K562 (cell line): Measurements from ENCODE around the gene B4GALNT2. TPM values are rescaled to one million over a fixed set of nuclear protein-coding genes. Genes with fewer than 3 reads are reported as not detected.

Experiments
- ATAC-seq: fragments of 200-7000 bp; cut with Tn5 transposase; 3 replicates; pipeline ENCODE4 v1.9.1; 2020; ENCODE audit warnings: moderate library complexity
- BruUV-seq: library from RNA; stranded (reverse); fragments of 400-500 nt; replicated peaks from 2 replicates; lab custom pipeline; 2021; lab: Mats Ljungman, UMichigan
- CTCF ChIA-PET: fragments of 300-600 bp; formaldehyde crosslinking; extraction: SDS; loops from one replicate; lab custom pipeline; 2021; ENCODE audit warnings: low intra/inter-chr PET ratio; lab: Yijun Ruan, JAX
- POLR2A ChIA-PET: fragments of 300-600, 350-650 bp; sonication (Branson Sonifier 250); formaldehyde crosslinking; extraction: SDS; loops from one replicate; lab custom pipeline; 2021; ENCODE audit warnings: antibody characterized with exemption, inconsistent platforms; lab: Yijun Ruan, JAX
- DNase-seq, 4 experiments: peaks; one replicate each; pipeline versions ENCODE4 v3.0.0 to v3.0.0-alpha.2; 2011 to 2018; ENCODE audit warnings: low spot score in 3 of 4, mixed read lengths in 3 of 4; ENCODE audit errors: extremely low read depth in 1 of 4
- FAIRE-seq: peaks from 2 replicates; lab custom pipeline; 2011; peaks lifted over from hg19 to GRCh38; lab: Jason Lieb, UNC
- H2AFZ ChIP-seq: 2 replicates; pipeline ENCODE4 v1.6.0; 2011; ENCODE audit warnings: low read depth, low read length, control low read depth, inconsistent platforms
- H3K27ac ChIP-seq: fragments of 200-600 bp; 3 replicates; pipeline ENCODE4 v1.8.0; 2011; ENCODE audit warnings: low read depth, mild to moderate bottlenecking, control low read depth, inconsistent platforms, low read length, moderate library complexity, mixed read lengths; ENCODE audit errors: extremely low read depth
- H3K27me3 ChIP-seq, 2 experiments: fragments of 300-600 bp in 1 of 2; 2 replicates in 1 of 2; 3 replicates in 1 of 2; pipeline versions ENCODE4 v1.6.0 to v1.8.0; 2011; ENCODE audit warnings: inconsistent platforms in 2 of 2, low read length in 2 of 2, mild to moderate bottlenecking in 1 of 2, mixed read lengths in 1 of 2, moderate library complexity in 1 of 2; ENCODE audit not compliant: control insufficient read depth in 2 of 2, insufficient read depth in 2 of 2
- H3K36me3 ChIP-seq: fragments of 300-600 bp; 3 replicates; pipeline ENCODE4 v1.8.0; 2011; ENCODE audit warnings: mild to moderate bottlenecking, low read length, inconsistent platforms; ENCODE audit not compliant: control insufficient read depth, insufficient read depth
- H3K4me1 ChIP-seq, 2 experiments: fragments of 200-600 bp in 1 of 2; replicated peaks in 1 of 2; 2 replicates in 1 of 2; 3 replicates in 1 of 2; pipeline versions ENCODE4 v1.5.1 to v1.8.0; 2011; ENCODE audit warnings: inconsistent platforms in 2 of 2, low read length in 2 of 2, mild to moderate bottlenecking in 1 of 2, mixed read lengths in 1 of 2, moderate library complexity in 1 of 2; ENCODE audit not compliant: control insufficient read depth in 2 of 2, insufficient read depth in 2 of 2
- H3K4me2 ChIP-seq: 2 replicates; pipeline ENCODE4 v1.6.1; 2011; ENCODE audit warnings: low read length, control low read depth, inconsistent platforms, mixed read lengths; ENCODE audit not compliant: insufficient read depth
- H3K4me3 ChIP-seq: fragments of 200-600 bp; sonication (generic), shearing (Covaris generic); 2 replicates; pipeline ENCODE4 v1.5.1; 2016; ENCODE audit warnings: control low read depth, inconsistent platforms
- H3K79me2 ChIP-seq: fragments of 200-600 bp; 3 replicates; pipeline ENCODE4 v1.8.0; 2011; ENCODE audit warnings: low read length, inconsistent platforms; ENCODE audit not compliant: control insufficient read depth, insufficient read depth
- H3K9ac ChIP-seq, 2 experiments: 2 replicates each; pipeline versions ENCODE4 v1.6.0 to v1.6.1; 2011; ENCODE audit warnings: low read depth in 2 of 2, low read length in 2 of 2, control low read depth in 1 of 2, inconsistent platforms in 1 of 2, mild to moderate bottlenecking in 1 of 2, mixed read lengths in 1 of 2; ENCODE audit not compliant: insufficient read depth in 1 of 2
- H3K9me1 ChIP-seq: one replicate; pipeline ENCODE4 v1.6.0; 2011; ENCODE audit warnings: inconsistent platforms, mild to moderate bottlenecking, low read length, moderate library complexity; ENCODE audit not compliant: control insufficient read depth, insufficient read depth
- H3K9me3 ChIP-seq: replicated peaks from 2 replicates; pipeline ENCODE4 v1.5.1; 2011; ENCODE audit warnings: low read depth, low read length, inconsistent platforms; ENCODE audit not compliant: control insufficient read depth, insufficient read depth
- H4K20me1 ChIP-seq: replicated peaks from 2 replicates; pipeline ENCODE4 v1.6.1; 2011; ENCODE audit warnings: low read length, inconsistent platforms, mixed read lengths; ENCODE audit not compliant: control insufficient read depth, insufficient read depth
- ATF3 ChIP-seq, 2 experiments: fragments of 450-650 bp in 1 of 2; sonication (generic) in 1 of 2; formaldehyde crosslinking in 1 of 2; IDR thresholded peaks in 1 of 2; conservative IDR thresholded peaks in 1 of 2; 2 replicates each; pipeline versions ENCODE4 v1.6.1 to v1.8.1; 2016 to 2023; ENCODE audit warnings: mild to moderate bottlenecking in 2 of 2, moderate library complexity in 2 of 2, inconsistent platforms in 1 of 2, missing genetic modification reagents in 1 of 2
- BCL6 ChIP-seq: fragments of 250-450 bp; sonication (Bioruptor Pico); IDR thresholded peaks from 2 replicates; pipeline ENCODE4 v1.4.0; 2020
- CBX8 ChIP-seq: fragments of 200-600 bp; sonication (generic); IDR thresholded peaks from 2 replicates; pipeline ENCODE4 v1.6.1; 2012; ENCODE audit warnings: borderline replicate concordance, mixed run types, low read depth, mild to moderate bottlenecking, moderate library complexity, mixed read lengths, low read length, control low read depth, inconsistent platforms; ENCODE audit not compliant: poor library complexity, severe bottlenecking; ENCODE audit errors: extremely low read depth
- EP400 ChIP-seq: fragments of 450-650 bp; IDR thresholded peaks from 2 replicates; pipeline ENCODE4 v1.6.1; 2017; ENCODE audit warnings: antibody characterized with exemption, mild to moderate bottlenecking, moderate library complexity
- GTF2F1 ChIP-seq: IDR thresholded peaks from 2 replicates; pipeline ENCODE4 v1.6.1; 2011; ENCODE audit warnings: low read depth, low read length, improper control_type of control experiment
- HDGF ChIP-seq: fragments of 450-650 bp; IDR thresholded peaks from 2 replicates; pipeline ENCODE4 v1.6.1; 2016
- NR4A1 ChIP-seq, 2 experiments: fragments of 250-450 bp in 1 of 2; fragments of 450-650 bp in 1 of 2; sonication (Bioruptor Pico) in 1 of 2; IDR thresholded peaks; 2 replicates each; pipeline versions ENCODE4 v1.4.0 to v1.6.1; 2016 to 2020; ENCODE audit warnings: mild to moderate bottlenecking in 2 of 2, missing compliant biosample characterization in 1 of 2, missing genetic modification characterization in 1 of 2, moderate library complexity in 1 of 2
- PHF21A ChIP-seq: fragments of 450-650 bp; IDR thresholded peaks from 2 replicates; pipeline ENCODE4 v1.6.1; 2017; ENCODE audit warnings: low read depth, borderline replicate concordance
- POLR2H ChIP-seq: IDR thresholded peaks from 2 replicates; pipeline ENCODE4 v1.6.1; 2016; ENCODE audit warnings: missing genetic modification characterization, low read depth, mild to moderate bottlenecking, control low read depth, missing compliant biosample characterization, moderate library complexity
- SNIP1 ChIP-seq: fragments of 450-650 bp; IDR thresholded peaks from 2 replicates; pipeline ENCODE4 v1.7.1; 2017; ENCODE audit warnings: low read depth, mild to moderate bottlenecking
- TEAD2 ChIP-seq: fragments of 450-650 bp; IDR thresholded peaks from 2 replicates; pipeline ENCODE4 v1.6.1; 2016; ENCODE audit warnings: missing genetic modification characterization, control low read depth, missing compliant biosample characterization
- ZBTB1 ChIP-seq: sonication (generic); formaldehyde crosslinking; IDR thresholded peaks from 2 replicates; pipeline ENCODE4 v1.8.1; 2023; ENCODE audit warnings: missing genetic modification reagents, low read depth, mild to moderate bottlenecking, borderline replicate concordance
- ZBTB17 ChIP-seq: fragments of 450-650 bp; formaldehyde crosslinking; IDR thresholded peaks from 2 replicates; pipeline ENCODE4 v1.4.0; 2020; ENCODE audit warnings: mild to moderate bottlenecking
- ZNF551 ChIP-seq: fragments of 250-450 bp; sonication (Bioruptor Pico); IDR thresholded peaks from 2 replicates; pipeline ENCODE4 v1.5.0; 2021; ENCODE audit warnings: mild to moderate bottlenecking, moderate library complexity
- ZNF780A ChIP-seq: fragments of 250-450 bp; sonication (Bioruptor Pico); IDR thresholded peaks from 2 replicates; pipeline ENCODE4 v1.5.0; 2021; ENCODE audit warnings: mild to moderate bottlenecking
- WGBS: fragments of 100-300 bp; shearing (Covaris generic); methylation state at CpG from one replicate; pipeline ENCODE4 v1.1.6; 2016; ENCODE audit warnings: low coverage, mixed read lengths; ENCODE audit not compliant: insufficient coverage; ENCODE audit errors: missing lambda C conversion rate; 5-methylcytosine and 5-hydroxymethylcytosine counted together
- in situ Hi-C: fragments of 300-500 bp; cut with MboI; formaldehyde crosslinking; loops from 4 replicates; pipeline ENCODE4 v1.15.0; 2018; ENCODE audit warnings: inconsistent platforms, mixed read lengths
- intact Hi-C: fragments of 100-400 bp; cut with micrococcal nuclease; formaldehyde crosslinking; loops from 2 replicates; pipeline ENCODE4 v1.14.2; 2022
- polyA plus RNA-seq, 8 experiments: library from polyadenylated mRNA; depleted of rRNA in 4 of 8; stranded (reverse) in 5 of 8; unstranded in 3 of 8; fragments of >200 nt; fragmentation: Nextera tagmentation in 2 of 8; fragmentation: Illumina TruSeq in 1 of 8; extraction: Ambion mirVana in 2 of 8; extraction: Trizol in 1 of 8; gene quantifications; 2 replicates each; pipeline versions ENCODE4 v1.2.1 to v1.2.3, GENCODE V29; 2011 to 2014; ENCODE audit warnings: inconsistent platforms in 1 of 8, missing spikeins in 1 of 8
- total RNA-seq, 7 experiments: library from RNA; depleted of rRNA in 6 of 7; stranded (reverse); fragments of >200 nt in 6 of 7; fragmentation: Illumina TruSeq in 2 of 7; extraction: Trizol in 2 of 7; gene quantifications; 2 replicates each; pipeline versions ENCODE4 v1.2.1 to v1.2.3, GENCODE V29; 2011 to 2021; ENCODE audit warnings: low replicate concordance in 1 of 7
- TF ChIP-seq, protein P1 (sequence below): fragments of 150-350 bp; IDR thresholded peaks from 2 replicates; pipeline ENCODE4 v1.6.1; 2014; ENCODE audit warnings: low read depth, mild to moderate bottlenecking, low read length, borderline replicate concordance

The B4GALNT2 gene
- total and polyA plus RNA-seq, 9 of the 15 experiments (the other 6 are each of a cell fraction or from before 2014, with no cell fraction given), result not detected

DNA sequence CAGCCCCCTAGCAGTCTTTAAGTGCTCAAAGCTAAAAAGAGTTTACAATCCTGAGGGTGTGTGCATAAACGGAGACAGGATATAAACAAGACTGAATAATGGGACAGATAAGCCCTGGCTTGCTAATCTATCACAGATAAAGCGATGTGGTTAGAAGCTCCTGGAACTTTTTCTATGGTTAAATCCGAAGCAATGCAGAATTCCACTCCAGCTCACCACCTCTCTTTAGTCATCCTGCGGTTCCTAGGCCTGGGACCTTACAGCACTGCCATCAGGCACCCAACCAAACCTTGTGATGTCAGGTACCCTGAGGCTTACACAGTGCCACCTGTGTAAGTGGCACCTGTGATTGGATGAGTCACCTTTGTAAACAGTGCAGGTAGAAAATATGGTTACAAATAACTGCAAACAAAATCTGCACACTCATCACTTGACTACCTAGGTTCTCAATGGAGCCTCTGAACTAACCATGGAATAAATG, 31.5 kb upstream of the B4GALNT2 start:
- Histone ChIP-seq H3K4me3 (no peak overlapping the region), H3K27ac (no peak overlapping the region), H3K9ac (no peak overlapping the region), H3K79me2 (no peaks in the 10 kb centered on the region), H3K36me3 (no peaks in the 10 kb centered on the region), H4K20me1 (no peaks in the 10 kb centered on the region), H3K4me1 (peaks cover 0 to 18% of the 10 kb centered on the region in 2 experiments; a peak in 4 of 5 replicates), H3K9me3 (no peaks in the 10 kb centered on the region), H2AFZ (no peak overlapping the region), H3K9me1 (no peaks in the 10 kb centered on the region), H3K27me3 (0 out of 5 replicates have a peak, but pooled peaks cover 0 to 4% of the 10 kb centered on the region in 2 experiments), H3K4me2 (no peak overlapping the region)
- intact Hi-C loops, result no loop called here
- FAIRE-seq, result no peak
- no TSS peak for BruUV-seq
- ChIA-PET CTCF (no interaction called here), POLR2A (interaction anchor here (0.5 to 1.4 kb wide), 4 partner anchors 9 to 1477 kb away, joined by 3 to 4 read pairs (median 4); partner anchors contain the start of gene ATP5MC1)
- DNase-seq, result no peak
- 3% methylated on average over 4 of the region's 4 CpGs for WGBS
- ATAC-seq, result no peak; the same call in 2 of the 3 replicates
- in situ Hi-C loops, result no loop called here
- TF ChIP-seq GTF2F1 (no peak), NR4A1 (CRISPR knock-in tag; IDR thresholded peaks at IDR 0.05) (no peak), NR4A1 (tag; IDR thresholded peaks at IDR 0.05) (no peak), ZNF551 (no peak), EP400 (no peak), PHF21A (no peak), BCL6 (CRISPR knock-in tag) (no peak), POLR2H (no peak), CBX8 (no peak), TEAD2 (no peak), ZNF780A (CRISPR knock-in tag) (no peak), ZBTB17 (CRISPR knock-in tag) (peak; percentile 99), SNIP1 (no peak), HDGF (no peak), ATF3 (IDR thresholded peaks at IDR 0.05) (peak; percentile 41; the same call in 1 of the 2 replicates), ATF3 (CRISPR knock-in tag; conservative IDR thresholded peaks at IDR 0.05) (no peak), ZBTB1 (CRISPR knock-in tag) (no peak)
- TF ChIP-seq, protein P1, sequence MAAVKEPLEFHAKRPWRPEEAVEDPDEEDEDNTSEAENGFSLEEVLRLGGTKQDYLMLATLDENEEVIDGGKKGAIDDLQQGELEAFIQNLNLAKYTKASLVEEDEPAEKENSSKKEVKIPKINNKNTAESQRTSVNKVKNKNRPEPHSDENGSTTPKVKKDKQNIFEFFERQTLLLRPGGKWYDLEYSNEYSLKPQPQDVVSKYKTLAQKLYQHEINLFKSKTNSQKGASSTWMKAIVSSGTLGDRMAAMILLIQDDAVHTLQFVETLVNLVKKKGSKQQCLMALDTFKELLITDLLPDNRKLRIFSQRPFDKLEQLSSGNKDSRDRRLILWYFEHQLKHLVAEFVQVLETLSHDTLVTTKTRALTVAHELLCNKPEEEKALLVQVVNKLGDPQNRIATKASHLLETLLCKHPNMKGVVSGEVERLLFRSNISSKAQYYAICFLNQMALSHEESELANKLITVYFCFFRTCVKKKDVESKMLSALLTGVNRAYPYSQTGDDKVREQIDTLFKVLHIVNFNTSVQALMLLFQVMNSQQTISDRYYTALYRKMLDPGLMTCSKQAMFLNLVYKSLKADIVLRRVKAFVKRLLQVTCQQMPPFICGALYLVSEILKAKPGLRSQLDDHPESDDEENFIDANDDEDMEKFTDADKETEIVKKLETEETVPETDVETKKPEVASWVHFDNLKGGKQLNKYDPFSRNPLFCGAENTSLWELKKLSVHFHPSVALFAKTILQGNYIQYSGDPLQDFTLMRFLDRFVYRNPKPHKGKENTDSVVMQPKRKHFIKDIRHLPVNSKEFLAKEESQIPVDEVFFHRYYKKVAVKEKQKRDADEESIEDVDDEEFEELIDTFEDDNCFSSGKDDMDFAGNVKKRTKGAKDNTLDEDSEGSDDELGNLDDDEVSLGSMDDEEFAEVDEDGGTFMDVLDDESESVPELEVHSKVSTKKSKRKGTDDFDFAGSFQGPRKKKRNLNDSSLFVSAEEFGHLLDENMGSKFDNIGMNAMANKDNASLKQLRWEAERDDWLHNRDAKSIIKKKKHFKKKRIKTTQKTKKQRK, result no peak
